GM12878 (cell line): ENCODE data around the gene NEU1. TPM values are rescaled to one million over a fixed set of nuclear protein-coding genes. Genes with fewer than 3 reads are reported as not detected.
A peak's percentile ranks its signal among the peaks of the same experiment; 100 is the strongest.

Experiments
- ATF3 ChIP-seq: IDR thresholded peaks from 2 replicates; pipeline ENCODE4 v1.6.1; 2011; ENCODE audit warnings: low read depth, mild to moderate bottlenecking, low read length, moderate library complexity, borderline replicate concordance; ENCODE audit errors: extremely low read depth
- BCL11A ChIP-seq: IDR thresholded peaks from 2 replicates; pipeline ENCODE4 v1.6.1; 2011; ENCODE audit warnings: low read depth, low read length
- BHLHE40 ChIP-seq, 2 experiments: fragments of 450-650 bp in 1 of 2; IDR thresholded peaks; 2 replicates each; pipeline ENCODE4 v1.6.1; 2011 to 2017; ENCODE audit warnings: low read depth in 2 of 2, borderline replicate concordance in 1 of 2, improper control_type of control experiment in 1 of 2, low read length in 1 of 2, mild to moderate bottlenecking in 1 of 2
- CBX3 ChIP-seq: fragments of 200-600 bp; sonication (generic); IDR thresholded peaks from 2 replicates; pipeline ENCODE4 v1.6.1; 2016; ENCODE audit warnings: low read depth, borderline replicate concordance
- EGR1 ChIP-seq, 2 experiments: IDR thresholded peaks; 1 replicate in 1 of 2; 2 replicates in 1 of 2; pipeline ENCODE4 v1.6.1; 2011 to 2012; ENCODE audit warnings: low read depth in 2 of 2, low read length in 2 of 2, borderline replicate concordance in 1 of 2, mild to moderate bottlenecking in 1 of 2, moderate library complexity in 1 of 2
- GABPA ChIP-seq: IDR thresholded peaks from 2 replicates; pipeline ENCODE4 v1.6.1; 2014; ENCODE audit warnings: antibody characterized with exemption, low read depth, mild to moderate bottlenecking, inconsistent platforms
- IKZF1 ChIP-seq: fragments of 450-650 bp; conservative IDR thresholded peaks from 2 replicates; pipeline ENCODE4 v1.6.1; 2017; ENCODE audit warnings: antibody characterized with exemption, mild to moderate bottlenecking
- JUND ChIP-seq: IDR thresholded peaks from 2 replicates; pipeline ENCODE4 v1.6.1; 2012; ENCODE audit warnings: low read depth, mild to moderate bottlenecking, low read length, improper control_type of control experiment, moderate library complexity
- MTA2 ChIP-seq: fragments of 450-650 bp; IDR thresholded peaks from 2 replicates; pipeline ENCODE4 v1.6.1; 2016; ENCODE audit warnings: low read depth, mild to moderate bottlenecking, moderate library complexity
- NR2F1 ChIP-seq: fragments of 450-650 bp; conservative IDR thresholded peaks from 2 replicates; pipeline ENCODE4 v1.6.1; 2017; ENCODE audit warnings: mild to moderate bottlenecking
- POU2F2 ChIP-seq: IDR thresholded peaks from 3 replicates; pipeline ENCODE4 v1.6.1; 2011; ENCODE audit warnings: low read depth, mild to moderate bottlenecking, low read length, borderline replicate concordance
- PRDM15 ChIP-seq: fragments of 450-650 bp; formaldehyde crosslinking; IDR thresholded peaks from 2 replicates; pipeline ENCODE4 v1.4.0; 2020; ENCODE audit warnings: mild to moderate bottlenecking, moderate library complexity
- RCOR1 ChIP-seq: conservative IDR thresholded peaks from 2 replicates; pipeline ENCODE4 v1.6.1; 2012; ENCODE audit warnings: low read depth, low read length, improper control_type of control experiment
- SMARCA5 ChIP-seq: fragments of 450-650 bp; IDR thresholded peaks from 2 replicates; pipeline ENCODE4 v1.6.1; 2017; ENCODE audit warnings: mild to moderate bottlenecking
- SP1 ChIP-seq: IDR thresholded peaks from one replicate; pipeline ENCODE4 v1.6.1; 2011; ENCODE audit warnings: low read depth, low read length
- STAT3 ChIP-seq: IDR thresholded peaks from 2 replicates; pipeline ENCODE4 v1.6.1; 2011; ENCODE audit warnings: low read depth, low read length, improper control_type of control experiment
- TAF1 ChIP-seq: IDR thresholded peaks from 2 replicates; pipeline ENCODE4 v1.6.1; 2011; ENCODE audit warnings: mild to moderate bottlenecking, low read depth, low read length, borderline replicate concordance
- TBL1XR1 ChIP-seq: IDR thresholded peaks from 2 replicates; pipeline ENCODE4 v1.6.1; 2012; ENCODE audit warnings: low read depth, low read length, improper control_type of control experiment
- TCF12 ChIP-seq: IDR thresholded peaks from 2 replicates; pipeline ENCODE4 v1.6.1; 2011; ENCODE audit warnings: low read depth, mild to moderate bottlenecking, low read length
- USF1 ChIP-seq: IDR thresholded peaks from 2 replicates; pipeline ENCODE4 v1.6.1; 2011; ENCODE audit warnings: borderline replicate concordance, low read depth, mild to moderate bottlenecking, moderate library complexity, mixed read lengths, low read length; ENCODE audit not compliant: insufficient read depth; ENCODE audit errors: extremely low read length
- ZNF687 ChIP-seq: fragments of 450-650 bp; IDR thresholded peaks from 2 replicates; pipeline ENCODE4 v1.6.1; 2017; ENCODE audit warnings: mild to moderate bottlenecking, moderate library complexity
- ZSCAN29 ChIP-seq: fragments of 450-650 bp; IDR thresholded peaks from 2 replicates; pipeline ENCODE4 v1.6.1; 2017; ENCODE audit warnings: mild to moderate bottlenecking, moderate library complexity
- polyA plus RNA-seq, 11 experiments: library from polyadenylated mRNA; depleted of rRNA in 4 of 11; unstranded in 6 of 11; stranded (reverse) in 5 of 11; fragments of >200 nt; fragmentation: Nextera tagmentation in 4 of 11; fragmentation: Illumina TruSeq in 1 of 11; extraction: Ambion mirVana in 4 of 11; extraction: Trizol in 1 of 11; gene quantifications; 1 replicate in 1 of 11; 2 replicates in 10 of 11; pipeline versions ENCODE4 v1.2.1 to v1.2.3, GENCODE V29; 2011 to 2016; ENCODE audit warnings: inconsistent platforms in 2 of 11, missing spikeins in 2 of 11, low read depth in 1 of 11
- total RNA-seq, 4 experiments: library from RNA; depleted of rRNA in 3 of 4; stranded (reverse); fragments of >200 nt in 3 of 4; fragmentation: Illumina TruSeq in 1 of 4; extraction: Trizol in 1 of 4; gene quantifications; 2 replicates each; pipeline versions ENCODE4 v1.2.1 to v1.2.3, GENCODE V29; 2013 to 2021

The NEU1 gene
- total and polyA plus RNA-seq, 10 of the 15 experiments (the other 5 are each of a cell fraction or from before 2014, with no cell fraction given) = 7.2 to 26.9 (median 21.6) TPM

GRCh38 chr6:31815025-31815838 lies 47.4 kb downstream of the NEU1 start, which contains the start of the genes HSPA1A and HSPA1L (continued):
- TF ChIP-seq POU2F2 = peak; percentile 45; the same call in 1 of the 3 replicates
- TF ChIP-seq BCL11A = no peak
- TF ChIP-seq JUND = no peak
- peak; percentile 12 for TF ChIP-seq SP1
- no peak for TF ChIP-seq BHLHE40 (IDR thresholded peaks at IDR 0.05; ENCODE audit: borderline replicate concordance in 1 of 2, low read depth in 2 of 2, low read length in 1 of 2)
- TF ChIP-seq PRDM15 = no peak
- TF ChIP-seq IKZF1 = peak; percentile 65
- TF ChIP-seq RCOR1 = no peak
- no peak for TF ChIP-seq CBX3
- no peak for TF ChIP-seq USF1
- no peak for TF ChIP-seq STAT3
- no peak; the same call in 1 of the 2 replicates for TF ChIP-seq TAF1
- no peak for TF ChIP-seq ATF3
- no peak for TF ChIP-seq SMARCA5
- TF ChIP-seq TBL1XR1 = no peak
- TF ChIP-seq EGR1 (IDR thresholded peaks at IDR 0.05; ENCODE audit: borderline replicate concordance in 1 of 2, low read depth in 2 of 2, low read length in 2 of 2) = no peak; a peak in 1 of 3 replicates
- no peak for TF ChIP-seq GABPA
- TF ChIP-seq TCF12 = peak; percentile 62; the same call in 1 of the 2 replicates
- no peak for TF ChIP-seq ZSCAN29
- TF ChIP-seq MTA2 = no peak
- TF ChIP-seq ZNF687 = no peak
- TF ChIP-seq NR2F1 = no peak
